Measurements from ENCODE around the gene SUPT3H. TPM values are rescaled to one million over a fixed set of nuclear protein-coding genes. Genes with fewer than 3 reads are reported as not detected.

The SUPT3H gene
- total and polyA plus RNA-seq, 4 donors = 2.3 to 9.4 (median 5.8) TPM

- Histone ChIP-seq H3K27ac (ENCODE audit: low read depth in 1 of 2, low read length in 2 of 2) (no peak overlapping the region), H3K4me1 (ENCODE audit: control insufficient read depth in 1 of 2, insufficient read depth in 2 of 2, low read length in 2 of 2) (no peaks in the 10 kb centered on the region), H3K27me3 (ENCODE audit: control insufficient read depth in 1 of 2, insufficient read depth in 2 of 2, low read length in 1 of 2) (no peaks in the 10 kb centered on the region), H3K4me3 (ENCODE audit: low read length in 2 of 2) (no peak overlapping the region), H3K36me3 (ENCODE audit: control insufficient read depth in 1 of 2, insufficient read depth in 2 of 2, low read length in 1 of 2) (no peaks in the 10 kb centered on the region), H3K9me3 (ENCODE audit: control insufficient read depth, low read length) (no peaks in the 10 kb centered on the region)
- intact Hi-C loops (cut with DNase I) = no loop called here
- DNase-seq = no peak
- ATAC-seq (ENCODE audit: low FRiP score) = no peak
- 94 to 96% methylated on average over 1 of the region's 1 CpG for WGBS, 2 donors
Observed at GRCh38 chr6:44833248-44833647, 544.5 kb downstream of the SUPT3H start.

- Histone ChIP-seq H3K36me3 (ENCODE audit: control insufficient read depth in 1 of 2, insufficient read depth in 2 of 2, low read length in 1 of 2) (no peaks in the 10 kb centered on the region), H3K27ac (ENCODE audit: low read depth in 1 of 2, low read length in 2 of 2) (no peak overlapping the region), H3K9me3 (ENCODE audit: control insufficient read depth, low read length) (no peaks in the 10 kb centered on the region), H3K4me1 (ENCODE audit: control insufficient read depth in 1 of 2, insufficient read depth in 2 of 2, low read length in 2 of 2) (no peaks in the 10 kb centered on the region), H3K4me3 (ENCODE audit: low read length in 2 of 2) (no peak overlapping the region), H3K27me3 (ENCODE audit: control insufficient read depth in 1 of 2, insufficient read depth in 2 of 2, low read length in 1 of 2) (no peaks in the 10 kb centered on the region)
- ATAC-seq (ENCODE audit: low FRiP score) = no peak
- no peak for DNase-seq
- intact Hi-C loops (cut with DNase I) = no loop called here
- WGBS, 2 donors = 87 to 95% methylated on average over 3 of the region's 3 CpGs
Observed at GRCh38 chr6:44831002-44831610, 546.6 kb downstream of the SUPT3H start.

GRCh38 chr6:44829836-44830235, 547.9 kb downstream of the SUPT3H start:
- Histone ChIP-seq H3K27ac (ENCODE audit: low read depth in 1 of 2, low read length in 2 of 2) (no peak overlapping the region), H3K4me3 (ENCODE audit: low read length in 2 of 2) (no peak overlapping the region), H3K4me1 (ENCODE audit: control insufficient read depth in 1 of 2, insufficient read depth in 2 of 2, low read length in 2 of 2) (no peaks in the 10 kb centered on the region), H3K36me3 (ENCODE audit: control insufficient read depth in 1 of 2, insufficient read depth in 2 of 2, low read length in 1 of 2) (no peaks in the 10 kb centered on the region), H3K27me3 (ENCODE audit: control insufficient read depth in 1 of 2, insufficient read depth in 2 of 2, low read length in 1 of 2) (no peaks in the 10 kb centered on the region), H3K9me3 (ENCODE audit: control insufficient read depth, low read length) (no peaks in the 10 kb centered on the region)
- ATAC-seq (ENCODE audit: low FRiP score) (no peak), DNase-seq (no peak)
- intact Hi-C loops (cut with DNase I) = no loop called here
- 85 to 89% methylated on average over 2 of the region's 2 CpGs for WGBS, 2 donors

GRCh38 chr6:44828780-44829179, 549.0 kb downstream of the SUPT3H start:
- no peak overlapping the region for H3K4me3 ChIP-seq (ENCODE audit: low read length in 2 of 2)
- H3K36me3 ChIP-seq (ENCODE audit: control insufficient read depth in 1 of 2, insufficient read depth in 2 of 2, low read length in 1 of 2) = peaks cover 0 to 2% of the 10 kb centered on the region in 2 donors
- DNase-seq (no peak), ATAC-seq (ENCODE audit: low FRiP score) (no peak)
- H3K9me3 ChIP-seq (ENCODE audit: control insufficient read depth, low read length) = no peaks in the 10 kb centered on the region
- 83 to 87% methylated on average over 2 of the region's 2 CpGs for WGBS, 2 donors
- H3K27ac ChIP-seq (ENCODE audit: low read depth in 1 of 2, low read length in 2 of 2) = no peak overlapping the region
- no peaks in the 10 kb centered on the region for H3K27me3 ChIP-seq (ENCODE audit: control insufficient read depth in 1 of 2, insufficient read depth in 2 of 2, low read length in 1 of 2)
- intact Hi-C loops (cut with DNase I) = no loop called here
- H3K4me1 ChIP-seq (ENCODE audit: control insufficient read depth in 1 of 2, insufficient read depth in 2 of 2, low read length in 2 of 2) = no peaks in the 10 kb centered on the region

GRCh38 chr6:44826025-44826676, 551.6 kb downstream of the SUPT3H start:
- no peaks in the 10 kb centered on the region for H3K9me3 ChIP-seq (ENCODE audit: control insufficient read depth, low read length)
- H3K4me1 ChIP-seq (ENCODE audit: control insufficient read depth in 1 of 2, insufficient read depth in 2 of 2, low read length in 2 of 2) = no peaks in the 10 kb centered on the region
- no peaks in the 10 kb centered on the region for H3K27me3 ChIP-seq (ENCODE audit: control insufficient read depth in 1 of 2, insufficient read depth in 2 of 2, low read length in 1 of 2)
- DNase-seq (no peak), ATAC-seq (ENCODE audit: low FRiP score) (no peak)
- WGBS, 2 donors = 82 to 86% methylated on average over 6 of the region's 6 CpGs
- no peak overlapping the region for H3K27ac ChIP-seq (ENCODE audit: low read depth in 1 of 2, low read length in 2 of 2)
- peaks cover 0 to 2% of the 10 kb centered on the region in 2 donors for H3K36me3 ChIP-seq (ENCODE audit: control insufficient read depth in 1 of 2, insufficient read depth in 2 of 2, low read length in 1 of 2)
- no peak overlapping the region for H3K4me3 ChIP-seq (ENCODE audit: low read length in 2 of 2)
- intact Hi-C loops (cut with DNase I) = no loop called here

- intact Hi-C loops (cut with DNase I) = no loop called here
- no peak for ATAC-seq (ENCODE audit: low FRiP score)
- no peak overlapping the region for H3K4me3 ChIP-seq (ENCODE audit: low read length in 2 of 2)
- no peak for DNase-seq
- H3K9me3 ChIP-seq (ENCODE audit: control insufficient read depth, low read length) = no peaks in the 10 kb centered on the region
- H3K27ac ChIP-seq (ENCODE audit: low read depth in 1 of 2, low read length in 2 of 2) = no peak overlapping the region
- no peaks in the 10 kb centered on the region for H3K27me3 ChIP-seq (ENCODE audit: control insufficient read depth in 1 of 2, insufficient read depth in 2 of 2, low read length in 1 of 2)
- WGBS, 2 donors = 90 to 95% methylated on average over 2 of the region's 2 CpGs
- peaks cover 0 to 2% of the 10 kb centered on the region in 2 donors for H3K36me3 ChIP-seq (ENCODE audit: control insufficient read depth in 1 of 2, insufficient read depth in 2 of 2, low read length in 1 of 2)
- no peaks in the 10 kb centered on the region for H3K4me1 ChIP-seq (ENCODE audit: control insufficient read depth in 1 of 2, insufficient read depth in 2 of 2, low read length in 2 of 2)
Observed at GRCh38 chr6:44825273-44825672, 552.5 kb downstream of the SUPT3H start.

GRCh38 chr6:44824567-44824966, 553.2 kb downstream of the SUPT3H start:
- no peaks in the 10 kb centered on the region for H3K27me3 ChIP-seq (ENCODE audit: control insufficient read depth in 1 of 2, insufficient read depth in 2 of 2, low read length in 1 of 2)
- no peak for ATAC-seq (ENCODE audit: low FRiP score)
- H3K36me3 ChIP-seq (ENCODE audit: control insufficient read depth in 1 of 2, insufficient read depth in 2 of 2, low read length in 1 of 2) = peaks cover 0 to 2% of the 10 kb centered on the region in 2 donors
- no peaks in the 10 kb centered on the region for H3K9me3 ChIP-seq (ENCODE audit: control insufficient read depth, low read length)
- intact Hi-C loops (cut with DNase I) = no loop called here
- no peak overlapping the region for H3K27ac ChIP-seq (ENCODE audit: low read depth in 1 of 2, low read length in 2 of 2)
- DNase-seq = no peak
- no peak overlapping the region for H3K4me3 ChIP-seq (ENCODE audit: low read length in 2 of 2)
- H3K4me1 ChIP-seq (ENCODE audit: control insufficient read depth in 1 of 2, insufficient read depth in 2 of 2, low read length in 2 of 2) = no peaks in the 10 kb centered on the region

- Histone ChIP-seq H3K4me3 (ENCODE audit: low read length in 2 of 2) (no peak overlapping the region), H3K4me1 (ENCODE audit: control insufficient read depth in 1 of 2, insufficient read depth in 2 of 2, low read length in 2 of 2) (no peaks in the 10 kb centered on the region), H3K9me3 (ENCODE audit: control insufficient read depth, low read length) (no peaks in the 10 kb centered on the region), H3K27me3 (ENCODE audit: control insufficient read depth in 1 of 2, insufficient read depth in 2 of 2, low read length in 1 of 2) (no peaks in the 10 kb centered on the region), H3K27ac (ENCODE audit: low read depth in 1 of 2, low read length in 2 of 2) (no peak overlapping the region), H3K36me3 (ENCODE audit: control insufficient read depth in 1 of 2, insufficient read depth in 2 of 2, low read length in 1 of 2) (peaks cover 0 to 2% of the 10 kb centered on the region in 2 donors)
- DNase-seq (no peak), ATAC-seq (ENCODE audit: low FRiP score) (no peak)
- intact Hi-C loops (cut with DNase I) = no loop called here
- 97 to 99% methylated on average over 3 of the region's 3 CpGs for WGBS, 2 donors
Observed at GRCh38 chr6:44820759-44821158, 557.0 kb downstream of the SUPT3H start.

GRCh38 chr6:44820321-44820720, 557.4 kb downstream of the SUPT3H start:
- no peaks in the 10 kb centered on the region for H3K27me3 ChIP-seq (ENCODE audit: control insufficient read depth in 1 of 2, insufficient read depth in 2 of 2, low read length in 1 of 2)
- ATAC-seq (ENCODE audit: low FRiP score) = no peak
- WGBS, 2 donors = 89 to 92% methylated on average over 2 of the region's 2 CpGs
- H3K27ac ChIP-seq (ENCODE audit: low read depth in 1 of 2, low read length in 2 of 2) = no peak overlapping the region
- no peaks in the 10 kb centered on the region for H3K4me1 ChIP-seq (ENCODE audit: control insufficient read depth in 1 of 2, insufficient read depth in 2 of 2, low read length in 2 of 2)
- H3K36me3 ChIP-seq (ENCODE audit: control insufficient read depth in 1 of 2, insufficient read depth in 2 of 2, low read length in 1 of 2) = peaks cover 0 to 2% of the 10 kb centered on the region in 2 donors
- DNase-seq = no peak
- intact Hi-C loops (cut with DNase I) = no loop called here
- no peak overlapping the region for H3K4me3 ChIP-seq (ENCODE audit: low read length in 2 of 2)
- no peaks in the 10 kb centered on the region for H3K9me3 ChIP-seq (ENCODE audit: control insufficient read depth, low read length)
